ENCODE measurements around the gene EFCAB5. TPM values are rescaled to one million over a fixed set of nuclear protein-coding genes. Genes with fewer than 3 reads are reported as not detected.
"Not testable (repeated sequence)": the region's sequence is repeated elsewhere in the genome, so short reads cannot be mapped to it uniquely, and the experiment has no call there.

The EFCAB5 gene
- polyA plus RNA-seq, 6 donors from 2014 or later = 0.88 to 2.6 (median 1.6) TPM; not detected in 1

DNA sequence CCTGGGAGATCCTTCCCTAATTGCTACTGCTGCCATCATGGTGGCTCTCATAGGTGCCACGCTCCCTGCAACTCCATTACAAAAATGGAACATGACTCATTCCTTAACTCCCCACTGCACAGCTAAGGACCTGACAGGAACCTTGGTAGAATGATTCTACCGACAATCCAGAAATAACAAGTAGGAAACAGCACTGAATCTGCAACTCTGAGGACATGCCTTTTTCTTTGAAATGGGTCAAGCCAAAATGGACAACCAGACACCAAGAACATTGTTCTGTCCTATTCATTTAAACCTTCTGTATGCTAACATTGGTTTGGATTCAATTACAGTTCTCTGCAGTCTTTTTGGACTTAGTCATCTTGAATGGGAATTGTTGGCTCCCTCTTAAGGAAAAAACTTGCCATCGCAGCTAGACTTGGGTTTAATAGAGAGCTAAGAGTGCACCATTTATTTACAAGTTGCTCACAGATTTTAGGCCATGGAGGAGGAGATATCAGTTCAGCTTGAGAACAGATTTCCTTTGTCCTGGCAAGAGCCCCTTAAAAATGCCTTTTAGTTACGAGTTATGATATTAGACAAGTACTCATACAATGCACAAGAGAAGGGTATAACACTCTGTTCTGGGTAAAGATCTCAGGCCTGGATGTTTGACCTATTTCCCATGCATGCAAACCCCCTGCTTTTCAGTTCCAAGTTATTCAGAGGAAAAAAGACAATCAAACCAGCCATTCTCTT is 154.2 kb downstream of the EFCAB5 start:
- Mint-ChIP-seq H3K9me3 (no peaks in the 10 kb centered on the region), H3K27me3 (peaks cover 8 to 22% (median 9%) of the 10 kb centered on the region in 3 donors), H3K4me1 (peaks cover 6 to 10% (median 8%) of the 10 kb centered on the region in 3 donors), H3K27ac (no peak overlapping the region), H3K36me3 (no peaks in the 10 kb centered on the region), H3K4me3 (no peak overlapping the region)
- peak in 1 of 2 donors; percentile 37 for ATAC-seq (ENCODE audit: low read depth in 2 of 2)
- no peak for DNase-seq

- H3K36me3 Mint-ChIP-seq = no peaks in the 10 kb centered on the region
- ATAC-seq (ENCODE audit: low read depth in 2 of 2) (no peak), DNase-seq (no peak)
- H3K27me3 Mint-ChIP-seq = peaks cover 0 to 8% (median 5%) of the 10 kb centered on the region in 3 donors
- peaks cover 6 to 8% (median 6%) of the 10 kb centered on the region in 3 donors for H3K4me1 Mint-ChIP-seq
- H3K27ac Mint-ChIP-seq = no peak overlapping the region
- no peaks in the 10 kb centered on the region for H3K9me3 Mint-ChIP-seq
- no peak overlapping the region for H3K4me3 Mint-ChIP-seq
Measured at GRCh38 chr17:30101686-30102390, 160.4 kb downstream of the EFCAB5 start.

GRCh38 chr17:30103921-30104320 is 162.5 kb downstream of the EFCAB5 start:
- H3K36me3 Mint-ChIP-seq = no peaks in the 10 kb centered on the region
- peak overlapping the region in 1 of 6 donors; percentile 9 for H3K27ac Mint-ChIP-seq
- no peak for ATAC-seq (ENCODE audit: low read depth in 2 of 2)
- H3K9me3 Mint-ChIP-seq = no peaks in the 10 kb centered on the region
- H3K4me3 Mint-ChIP-seq = peak overlapping the region in 2 of 8 donors; percentile 1 to 84
- peaks cover 6 to 8% (median 6%) of the 10 kb centered on the region in 3 donors for H3K4me1 Mint-ChIP-seq
- DNase-seq = no peak
- H3K27me3 Mint-ChIP-seq = peaks cover 0 to 5% (median 5%) of the 10 kb centered on the region in 3 donors

- H3K4me1 Mint-ChIP-seq = peaks cover 6 to 8% (median 6%) of the 10 kb centered on the region in 3 donors
- DNase-seq (peak; percentile 66), ATAC-seq (ENCODE audit: low read depth in 2 of 2) (peak; percentile 92 to 93)
- H3K4me3 Mint-ChIP-seq = peak overlapping the region; percentile 48 to 93 (median 84)
- no peaks in the 10 kb centered on the region for H3K9me3 Mint-ChIP-seq
- H3K36me3 Mint-ChIP-seq = no peaks in the 10 kb centered on the region
- peak overlapping the region; percentile 8 to 96 (median 68) for H3K27ac Mint-ChIP-seq
- H3K27me3 Mint-ChIP-seq = peaks cover 0 to 7% (median 5%) of the 10 kb centered on the region in 3 donors
Measured at GRCh38 chr17:30104575-30105339, 163.3 kb downstream of the EFCAB5 start.

DNA sequence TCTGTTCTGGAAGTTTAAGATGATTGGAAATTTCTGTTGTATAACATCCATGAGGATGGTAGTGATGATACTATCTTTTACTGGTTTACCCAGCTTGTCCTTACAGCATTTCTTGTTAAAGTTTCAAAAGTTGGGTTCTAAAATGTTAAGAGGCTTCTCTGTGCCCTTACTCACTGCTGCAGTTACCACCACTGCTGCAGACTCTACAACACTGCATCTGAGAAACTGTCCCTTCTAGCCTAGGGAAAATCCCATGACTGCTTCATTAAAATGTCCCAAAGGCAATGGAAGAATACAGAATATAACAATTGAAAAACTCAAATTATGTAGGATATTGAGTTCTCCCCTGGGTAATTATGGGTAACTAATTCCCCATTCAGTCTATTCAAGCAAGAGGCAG is 171.4 kb downstream of the EFCAB5 start:
- peaks cover 9 to 20% (median 11%) of the 10 kb centered on the region in 3 donors for H3K4me1 Mint-ChIP-seq
- H3K36me3 Mint-ChIP-seq = peaks cover 0 to 7% of the 10 kb centered on the region in 2 donors
- DNase-seq = no peak
- H3K27ac Mint-ChIP-seq = no peak overlapping the region
- no peaks in the 10 kb centered on the region for H3K9me3 Mint-ChIP-seq
- no peak overlapping the region for H3K4me3 Mint-ChIP-seq
- H3K27me3 Mint-ChIP-seq = peaks cover 0 to 4% (median 0%) of the 10 kb centered on the region in 3 donors
- ATAC-seq (ENCODE audit: low read depth in 2 of 2) = no peak

DNA sequence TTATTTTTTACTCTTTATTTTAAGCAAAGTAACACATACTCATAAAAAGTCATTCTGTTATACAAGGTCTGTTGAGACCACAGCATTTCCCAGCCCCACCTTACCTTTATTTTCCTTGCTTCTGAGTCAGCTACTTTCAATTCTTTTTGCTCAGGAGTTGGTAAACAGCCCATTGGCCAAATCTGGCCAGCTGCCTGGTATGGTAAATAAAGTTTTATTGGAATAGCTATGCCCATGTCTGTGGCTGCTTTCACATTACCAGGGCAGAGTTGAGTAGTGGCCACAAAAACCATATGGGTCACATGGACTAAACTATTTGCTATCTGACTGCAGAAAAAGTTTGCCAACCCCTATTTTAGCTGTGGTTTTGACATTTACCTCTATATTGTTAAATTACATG is 171.8 kb downstream of the EFCAB5 start:
- Mint-ChIP-seq H3K27me3 (peaks cover 0 to 4% (median 0%) of the 10 kb centered on the region in 3 donors), H3K36me3 (peaks cover 0 to 7% of the 10 kb centered on the region in 2 donors), H3K9me3 (no peaks in the 10 kb centered on the region), H3K4me1 (peaks cover 12 to 24% (median 13%) of the 10 kb centered on the region in 3 donors), H3K4me3 (no peak overlapping the region), H3K27ac (no peak overlapping the region)
- DNase-seq (no peak), ATAC-seq (ENCODE audit: low read depth in 2 of 2) (no peak)

- ATAC-seq (ENCODE audit: low read depth in 2 of 2) (peak; percentile 21 to 31), DNase-seq (no peak)
- Mint-ChIP-seq H3K4me1 (peaks cover 26 to 45% (median 36%) of the 10 kb centered on the region in 3 donors), H3K27ac (peak overlapping the region; percentile 99 to 100 (median 99)), H3K36me3 (peaks cover 0 to 7% of the 10 kb centered on the region in 2 donors), H3K4me3 (peak overlapping the region; percentile 94 to 100 (median 98)), H3K9me3 (no peaks in the 10 kb centered on the region), H3K27me3 (no peaks in the 10 kb centered on the region)
Measured at GRCh38 chr17:30116345-30116660, 174.9 kb downstream of the EFCAB5 start.

- H3K27me3 Mint-ChIP-seq = no peaks in the 10 kb centered on the region
- no peaks in the 10 kb centered on the region for H3K9me3 Mint-ChIP-seq
- peaks cover 29 to 50% (median 36%) of the 10 kb centered on the region in 3 donors for H3K4me1 Mint-ChIP-seq
- H3K27ac Mint-ChIP-seq = peak within 1 kb of the TSS; percentile 99 to 100 (median 99)
- peak within 1 kb of the TSS; percentile 94 to 100 (median 98) for H3K4me3 Mint-ChIP-seq
- DNase-seq (peak; percentile 89), ATAC-seq (ENCODE audit: low read depth in 2 of 2) (peak; percentile 97 to 98)
- H3K36me3 Mint-ChIP-seq = peaks cover 0 to 7% of the 10 kb centered on the region in 2 donors
Measured at GRCh38 chr17:30116661-30117551, 175.5 kb downstream of the EFCAB5 start, which contains the start of gene NSRP1. NSRP1 (plus strand) TSS chr17:30116816; CDS start chr17:30116844, 28 bp downstream.

- Mint-ChIP-seq H3K36me3 (peaks cover 0 to 7% of the 10 kb centered on the region in 2 donors), H3K27ac (peak overlapping the region; percentile 99 to 100 (median 99)), H3K4me3 (peak overlapping the region; percentile 94 to 100 (median 98)), H3K4me1 (peaks cover 30 to 55% (median 36%) of the 10 kb centered on the region in 3 donors), H3K9me3 (no peaks in the 10 kb centered on the region), H3K27me3 (no peaks in the 10 kb centered on the region)
- DNase-seq (no peak), ATAC-seq (ENCODE audit: low read depth in 2 of 2) (no peak)
Measured at GRCh38 chr17:30117675-30118081, 176.2 kb downstream of the EFCAB5 start.

DNA sequence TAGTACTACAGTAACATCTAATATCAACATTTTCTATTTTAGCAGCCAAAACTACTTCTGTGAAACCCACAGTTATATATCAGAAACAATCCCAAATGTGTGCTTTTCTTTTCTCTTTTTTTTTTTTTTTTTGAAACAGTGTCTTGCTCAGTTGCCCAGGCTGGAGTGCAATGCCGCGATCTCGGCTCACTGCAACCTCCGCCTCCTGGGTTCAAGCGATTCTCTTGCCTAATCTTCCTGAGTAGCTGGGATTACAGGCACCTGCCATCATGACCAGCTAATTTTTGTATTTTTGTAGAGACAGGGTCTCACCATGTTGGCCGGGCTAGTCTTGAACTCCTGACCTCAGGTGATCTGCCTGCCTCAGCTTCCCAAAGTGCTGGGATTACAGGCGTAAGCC is 177.2 kb downstream of the EFCAB5 start:
- H3K4me1 Mint-ChIP-seq = peaks cover 30 to 60% (median 36%) of the 10 kb centered on the region in 3 donors
- not testable (repeated sequence) for ATAC-seq (ENCODE audit: low read depth in 2 of 2); DNase-seq; H3K36me3 Mint-ChIP-seq; H3K9me3 Mint-ChIP-seq; H3K27me3 Mint-ChIP-seq
- H3K27ac Mint-ChIP-seq = peak overlapping the region; percentile 39 to 100 (median 88)
- H3K4me3 Mint-ChIP-seq = peak overlapping the region in 7 of 8 donors; percentile 15 to 99 (median 95)

- peak overlapping the region in 3 of 6 donors; percentile 72 to 76 (median 75) for H3K27ac Mint-ChIP-seq
- no peak for ATAC-seq (ENCODE audit: low read depth in 2 of 2)
- no peaks in the 10 kb centered on the region for H3K27me3 Mint-ChIP-seq
- H3K4me3 Mint-ChIP-seq = peak overlapping the region in 1 of 8 donors; percentile 33
- no peaks in the 10 kb centered on the region for H3K36me3 Mint-ChIP-seq
- no peaks in the 10 kb centered on the region for H3K9me3 Mint-ChIP-seq
- peaks cover 28 to 53% (median 30%) of the 10 kb centered on the region in 3 donors for H3K4me1 Mint-ChIP-seq
- no peak for DNase-seq
Measured at GRCh38 chr17:30124273-30124796, 182.9 kb downstream of the EFCAB5 start.

- Mint-ChIP-seq H3K4me3 (no peak overlapping the region), H3K4me1 (peaks cover 13 to 26% (median 22%) of the 10 kb centered on the region in 3 donors), H3K36me3 (no peaks in the 10 kb centered on the region), H3K9me3 (no peaks in the 10 kb centered on the region), H3K27me3 (no peaks in the 10 kb centered on the region), H3K27ac (peak overlapping the region in 3 of 6 donors; percentile 15 to 78 (median 44))
- DNase-seq (no peak), ATAC-seq (ENCODE audit: low read depth in 2 of 2) (no peak)
Measured at GRCh38 chr17:30130121-30130520, 188.7 kb downstream of the EFCAB5 start.

All from naive B cell (primary cell).